Cortex of kidney (tissue), 1 donor: Measurements from ENCODE around the gene ZNF362.

ENCODE experiments used
- DNase-seq: peaks from one replicate; lab custom pipeline; 2025; lab: John Stamatoyannopoulos, UW

ZNF362 gene

DNA sequence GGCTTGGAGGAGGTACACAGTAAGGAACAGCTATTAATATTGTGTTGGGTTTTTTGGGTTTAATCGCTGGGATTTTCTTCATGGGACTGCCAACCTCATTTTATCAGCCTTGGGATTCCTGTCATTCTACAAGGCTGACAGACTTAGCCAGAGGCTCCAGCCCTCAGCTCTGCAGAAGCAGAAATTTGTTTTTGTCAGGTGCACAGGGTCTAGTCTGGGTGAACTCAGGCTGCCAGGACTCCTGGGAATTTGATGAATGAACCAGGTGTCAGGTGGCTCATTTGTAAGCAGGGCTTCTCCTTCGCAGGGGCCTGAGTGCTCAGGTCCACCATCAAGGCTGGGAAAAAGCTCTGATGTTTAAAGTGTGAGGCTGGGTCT, 11.5 kb upstream of the ZNF362 start:
- no peak for DNase-seq

DNA sequence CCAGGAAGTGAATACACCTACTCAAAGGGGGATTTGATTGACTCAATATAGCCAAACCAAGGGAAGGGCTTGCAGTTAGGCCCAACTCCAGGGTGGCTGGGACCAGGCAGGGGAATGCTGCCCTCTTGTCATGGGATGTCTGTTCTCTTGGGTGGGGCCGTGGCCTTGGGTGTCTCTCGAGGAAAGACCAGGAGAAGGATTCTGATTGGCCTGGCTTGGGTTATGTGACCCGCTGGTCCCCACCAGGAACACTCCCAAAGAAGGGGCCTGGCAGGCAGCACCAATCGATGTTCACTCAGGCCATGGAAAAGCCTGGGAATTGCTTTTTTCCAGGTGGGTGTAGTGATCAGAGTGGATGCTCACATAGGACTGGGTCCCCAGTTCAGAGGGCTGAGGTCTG, 10.1 kb upstream of the ZNF362 start:
- no peak for DNase-seq

DNA sequence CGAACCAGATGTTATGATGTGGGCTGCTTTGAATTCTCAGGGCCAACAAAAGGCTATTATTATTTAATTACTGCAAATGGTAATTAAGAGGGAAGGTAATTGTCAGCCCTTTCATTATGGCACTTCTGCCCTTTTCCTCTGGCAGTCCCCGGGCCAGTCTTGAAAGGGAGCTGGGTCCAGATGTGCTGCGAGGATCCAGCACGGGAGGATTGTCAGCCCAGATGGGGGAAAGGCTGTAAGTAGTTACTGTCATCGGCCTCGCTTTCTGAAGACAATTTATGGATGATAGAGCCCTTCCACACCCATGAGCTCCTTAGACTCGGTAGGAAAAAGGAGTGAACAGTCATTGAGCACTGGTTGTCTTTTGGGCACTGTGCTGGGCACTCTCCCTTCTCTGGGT, 8.7 kb upstream of the ZNF362 start:
- no peak for DNase-seq

- no peak for DNase-seq
Measured at GRCh38 chr1:33248244-33248643, 8.0 kb upstream of the ZNF362 start.

DNA sequence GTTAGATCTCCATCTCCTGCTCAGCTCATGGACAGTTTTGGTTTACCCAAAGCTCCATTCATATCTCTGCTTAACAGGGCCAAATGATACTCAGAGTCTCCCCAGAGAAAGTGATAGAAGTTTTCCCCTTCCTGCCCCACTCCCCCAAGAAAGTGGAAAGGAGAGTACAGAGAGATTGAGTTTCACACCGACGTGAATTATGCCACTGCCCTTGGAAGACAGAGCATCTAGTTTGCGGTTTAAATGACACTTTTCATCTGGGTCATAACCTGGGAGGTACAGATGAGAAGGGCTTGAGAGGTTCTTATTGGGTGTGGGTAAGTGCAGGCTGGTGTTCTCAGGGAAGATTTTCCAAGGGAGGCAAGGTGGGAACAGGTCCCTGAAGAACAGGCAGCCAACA, 6.9 kb upstream of the ZNF362 start:
- DNase-seq = no peak

DNA sequence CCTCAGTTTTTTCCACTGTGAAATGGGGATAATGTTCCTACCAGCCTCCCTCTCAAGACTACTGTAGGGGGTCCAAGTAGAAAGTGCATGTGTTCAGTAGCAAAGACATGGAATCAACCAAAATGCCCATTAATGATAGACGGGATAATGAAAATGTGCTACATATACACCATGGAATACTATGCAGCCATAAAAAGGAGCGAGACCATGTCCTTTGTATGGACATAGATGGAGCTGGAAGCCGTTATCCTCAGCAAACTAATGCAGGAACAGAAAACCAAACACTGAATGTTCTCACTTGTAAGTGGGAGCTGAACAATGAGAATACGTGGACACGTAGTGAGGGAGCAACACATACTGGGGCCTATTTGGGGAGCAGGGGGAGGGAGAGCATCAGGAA, 6.1 kb upstream of the ZNF362 start:
- no peak for DNase-seq

DNA sequence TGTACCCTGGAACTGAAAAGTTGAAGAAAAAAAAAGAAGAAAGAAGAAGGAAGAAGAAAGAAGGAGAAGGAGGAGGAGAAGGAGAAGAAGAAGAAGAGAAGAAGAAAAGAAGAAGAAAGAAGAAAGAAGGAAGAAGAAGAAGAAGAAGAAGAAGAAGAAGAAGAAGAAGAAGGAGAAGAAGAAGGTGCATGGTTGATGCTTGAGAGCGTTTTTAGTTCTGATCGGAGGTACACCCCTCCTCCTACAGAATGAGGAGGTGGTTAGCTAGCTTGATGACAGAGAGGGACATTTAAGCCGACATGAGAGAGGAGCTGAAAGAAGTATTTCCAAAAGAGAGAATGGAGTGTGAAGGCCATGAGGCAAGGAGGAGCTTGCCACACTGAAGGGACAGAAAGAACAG, 5.6 kb upstream of the ZNF362 start:
- no peak for DNase-seq

DNA sequence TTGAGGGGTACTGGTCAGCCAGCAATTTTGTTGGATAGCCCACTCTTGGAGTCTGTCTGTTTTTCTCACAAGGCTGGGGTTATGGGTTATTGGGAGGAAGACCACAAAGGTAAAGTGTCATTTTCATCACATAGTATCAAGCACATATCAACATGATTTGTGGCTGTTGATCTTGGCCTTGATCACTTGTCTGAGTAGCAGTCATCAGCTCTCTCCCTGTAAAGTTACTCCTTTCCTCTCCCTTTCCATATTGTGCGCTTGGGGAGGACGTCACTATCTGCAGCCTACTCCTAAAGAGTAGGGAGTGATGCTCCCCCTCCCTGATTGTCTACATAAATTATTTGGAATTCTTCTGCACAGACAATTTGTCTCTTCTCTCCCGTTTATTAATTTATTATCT, 1.8 kb upstream of the ZNF362 start:
- no peak for DNase-seq

GRCh38 chr1:33255347-33256220, 708 bp upstream of the ZNF362 start:
- no peak for DNase-seq

DNA sequence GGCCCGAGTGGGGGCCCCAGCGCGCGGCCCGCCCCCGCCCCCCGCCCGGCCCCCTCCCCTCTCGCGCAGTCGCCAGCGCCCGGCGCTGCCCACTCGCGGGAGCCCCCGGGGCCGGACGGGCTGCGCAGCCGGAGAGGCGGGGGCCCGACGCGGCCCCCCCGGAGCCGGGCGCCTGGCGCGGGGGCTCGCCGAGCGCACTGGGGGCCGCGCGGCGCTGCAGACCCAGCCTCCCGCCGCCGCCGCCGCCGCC, 146 bp upstream of the ZNF362 start:
- DNase-seq = no peak

- DNase-seq = no peak
Measured at GRCh38 chr1:33257207-33257771, 997 bp downstream of the ZNF362 start.

GRCh38 chr1:33257772-33258712, 1.8 kb downstream of the ZNF362 start:
- DNase-seq = no peak

DNA sequence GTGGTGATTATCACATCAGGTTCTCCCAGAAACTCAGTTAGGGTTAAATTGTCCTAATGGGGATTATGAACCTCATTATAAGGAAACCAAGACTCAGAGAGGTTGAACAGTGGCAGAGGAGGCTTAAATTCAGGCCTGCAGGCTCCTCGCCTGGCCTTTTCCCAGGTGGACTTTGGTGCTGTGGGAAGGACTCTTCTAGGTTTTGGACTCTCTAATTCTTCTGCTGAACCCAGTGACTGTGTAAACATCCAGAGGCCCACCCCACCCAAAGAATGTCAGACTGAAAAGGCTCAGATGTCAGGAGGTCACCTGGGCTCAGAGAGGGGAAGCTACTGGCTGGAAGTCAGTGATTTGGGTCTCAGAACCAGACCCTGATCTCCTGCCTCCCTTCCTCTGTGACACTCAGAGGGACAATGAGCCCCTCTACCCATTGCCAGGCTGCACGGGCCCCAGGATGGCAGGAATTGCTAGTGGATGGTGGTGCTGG, 2.5 kb downstream of the ZNF362 start:
- no peak for DNase-seq

GRCh38 chr1:33259879-33260278, 3.6 kb downstream of the ZNF362 start:
- no peak for DNase-seq

GRCh38 chr1:33260439-33260838, 4.1 kb downstream of the ZNF362 start:
- DNase-seq = no peak

DNA sequence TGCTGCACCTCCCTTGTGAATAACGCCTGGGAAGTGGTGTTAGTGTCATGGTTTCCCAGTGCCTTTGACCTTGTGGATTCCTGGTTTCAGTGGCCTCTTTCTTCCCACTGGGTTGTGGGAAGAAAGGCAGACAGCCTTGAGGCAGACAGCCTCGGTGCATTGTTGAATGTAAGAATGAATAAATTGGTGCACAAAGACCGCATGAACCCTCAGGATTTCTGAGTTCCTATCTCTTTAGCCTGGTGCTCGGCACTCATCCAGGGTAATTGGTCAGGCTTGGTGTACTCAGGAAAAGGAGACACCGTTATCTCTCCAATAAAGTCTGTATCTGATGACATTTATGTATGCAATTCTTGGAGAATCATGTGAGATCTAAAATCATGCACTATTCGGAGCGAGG, 5.1 kb downstream of the ZNF362 start:
- no peak for DNase-seq

GRCh38 chr1:33263890-33264504, 7.7 kb downstream of the ZNF362 start:
- no peak for DNase-seq

DNA sequence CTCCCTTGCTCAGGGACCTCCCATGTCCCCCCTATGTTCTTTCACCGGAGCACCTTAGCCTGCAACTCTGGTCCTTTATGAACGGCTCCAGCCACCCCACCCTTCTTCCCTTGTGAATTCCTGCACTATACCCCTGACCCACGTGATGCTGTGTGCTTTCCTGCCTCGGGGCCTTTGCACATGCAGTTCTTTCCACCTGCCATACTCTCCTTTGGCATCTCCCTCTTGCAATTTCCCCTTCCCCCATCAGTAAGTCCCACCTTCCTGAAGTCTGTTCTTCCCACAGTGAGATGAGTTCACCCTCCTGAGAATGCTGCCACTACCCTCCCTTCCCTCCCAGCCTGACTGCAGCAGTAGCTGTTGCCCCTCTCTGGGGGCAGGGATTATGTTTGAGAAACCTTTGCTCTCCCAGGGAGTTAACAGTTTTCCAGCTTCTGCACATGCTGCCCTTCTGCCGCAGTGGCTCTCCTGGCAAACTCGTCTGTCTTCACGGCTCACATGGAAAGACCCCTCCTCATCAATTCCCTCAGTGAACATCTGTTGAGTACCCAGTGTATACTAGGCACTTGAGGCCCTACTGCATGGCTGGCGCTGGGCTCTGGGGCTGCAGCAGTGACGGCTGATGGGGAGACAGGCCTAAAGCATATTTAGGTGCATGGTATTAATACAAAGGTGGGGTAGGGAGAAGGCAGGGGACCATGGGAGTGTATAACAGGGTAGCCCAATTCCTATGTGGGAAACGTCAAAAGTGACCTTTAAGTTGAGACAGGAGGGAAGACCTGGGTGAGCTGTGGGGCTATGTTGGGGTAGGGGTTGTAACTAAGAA, 9.7 kb downstream of the ZNF362 start:
- no peak for DNase-seq

GRCh38 chr1:33266766-33267165, 10.5 kb downstream of the ZNF362 start:
- no peak for DNase-seq

- no peak for DNase-seq
Measured at GRCh38 chr1:33267468-33268205, 11.3 kb downstream of the ZNF362 start.

DNA sequence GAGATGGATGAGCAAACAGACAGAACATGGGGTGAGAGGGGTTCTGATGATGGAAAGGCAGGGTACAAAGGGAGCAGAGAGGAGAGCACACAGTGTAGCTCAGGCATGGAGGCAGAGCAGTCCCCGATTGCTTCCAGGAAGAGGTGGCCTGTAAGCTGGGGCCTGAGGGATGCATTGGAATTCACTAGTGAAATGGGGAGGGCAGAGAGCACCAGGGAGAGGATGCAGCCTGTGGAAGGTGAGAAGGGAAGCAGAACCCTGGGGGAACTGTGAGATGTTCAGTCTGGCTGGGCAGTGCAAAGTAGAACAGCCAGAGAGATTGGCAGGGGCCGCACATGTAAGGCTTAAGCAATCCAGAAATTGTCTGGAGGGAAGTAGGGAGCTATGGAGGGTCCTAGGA, 12.2 kb downstream of the ZNF362 start:
- DNase-seq = no peak
